Left renal pelvis (tissue), 4 donors: ENCODE results near the gene COL5A1. TPM values are rescaled to one million over a fixed set of nuclear protein-coding genes. Genes with fewer than 3 reads are reported as not detected.
"Not testable (repeated sequence)": the region's sequence is repeated elsewhere in the genome, so short reads cannot be mapped to it uniquely, and the experiment has no call there.

ENCODE experiments used
- DNase-seq, 4 donors: peaks; one replicate each; pipeline ENCODE4 v3.0.0-alpha.2; 2013; ENCODE audit warnings: low read depth in 4 of 4, low spot score in 3 of 4
- polyA plus RNA-seq, 4 donors: library from polyadenylated mRNA; unstranded; fragments of 120-200 nt; gene quantifications; one replicate each; pipeline ENCODE4 v1.2.1, GENCODE V29; 2013; ENCODE audit not compliant: insufficient read length in 4 of 4

Gene COL5A1
- polyA plus RNA-seq, 4 donors, result 90.9 to 424 (median 114) TPM

DNA sequence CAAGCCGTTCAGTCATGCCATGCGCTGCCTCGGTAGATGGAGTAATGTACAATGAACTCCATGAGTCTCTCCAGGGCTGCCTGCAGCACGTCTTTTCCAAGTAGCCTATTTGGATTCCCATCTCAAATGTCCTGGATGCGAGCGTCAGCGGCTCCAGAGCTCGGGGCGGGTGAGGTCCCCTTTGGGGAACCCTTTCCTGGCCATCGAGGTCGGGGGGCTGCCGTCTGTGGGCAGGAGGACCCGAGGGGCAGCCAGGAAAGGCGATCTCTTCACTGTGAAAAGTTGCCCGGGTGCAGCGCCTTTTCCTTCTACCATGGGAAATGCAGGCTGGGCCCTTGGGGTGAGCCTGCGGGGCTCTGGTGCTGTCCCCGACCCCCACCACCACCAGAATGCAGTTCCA is 202.1 kb downstream of the COL5A1 start:
- DNase-seq, result no peak

DNA sequence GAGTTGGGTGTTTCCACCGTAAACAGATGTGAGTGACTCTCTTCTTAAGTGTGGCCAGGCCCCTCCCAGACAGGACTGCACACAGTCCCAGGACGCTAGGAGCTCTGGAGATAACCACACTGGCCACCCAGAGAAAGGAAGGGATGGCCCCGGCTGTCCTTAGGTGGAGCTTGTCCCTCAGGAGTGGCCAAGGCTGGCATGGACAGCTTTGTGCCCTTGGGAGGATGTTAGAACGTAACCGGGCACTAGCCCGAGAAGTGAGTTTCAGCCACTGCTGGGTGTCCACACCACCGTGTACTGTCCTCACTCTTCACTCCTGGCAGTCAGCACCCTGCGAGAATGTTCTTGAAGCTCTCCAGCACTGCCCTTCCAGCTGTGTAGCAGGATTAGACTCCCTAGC is 203.2 kb downstream of the COL5A1 start:
- no peak for DNase-seq

DNA sequence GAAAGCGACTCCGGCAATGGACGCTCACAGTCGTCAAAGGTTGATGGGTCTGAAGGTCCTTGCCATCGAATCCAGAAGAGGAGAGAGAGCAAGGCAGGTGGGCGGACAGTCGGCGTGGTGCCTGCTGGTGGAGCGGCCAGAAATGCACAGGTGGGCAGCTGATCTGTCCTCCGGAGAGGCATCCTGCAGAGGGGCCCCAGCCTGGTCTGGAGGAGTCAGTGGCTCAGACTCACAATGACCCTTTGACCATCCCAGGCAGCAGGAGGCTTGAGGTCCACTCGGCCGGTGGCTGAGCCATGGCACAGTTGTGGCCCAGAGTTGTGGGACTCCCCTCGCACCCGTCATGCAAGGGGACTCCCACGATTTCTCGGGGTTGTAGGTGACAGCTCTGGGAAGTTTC is 204.6 kb downstream of the COL5A1 start:
- no peak for DNase-seq

DNA sequence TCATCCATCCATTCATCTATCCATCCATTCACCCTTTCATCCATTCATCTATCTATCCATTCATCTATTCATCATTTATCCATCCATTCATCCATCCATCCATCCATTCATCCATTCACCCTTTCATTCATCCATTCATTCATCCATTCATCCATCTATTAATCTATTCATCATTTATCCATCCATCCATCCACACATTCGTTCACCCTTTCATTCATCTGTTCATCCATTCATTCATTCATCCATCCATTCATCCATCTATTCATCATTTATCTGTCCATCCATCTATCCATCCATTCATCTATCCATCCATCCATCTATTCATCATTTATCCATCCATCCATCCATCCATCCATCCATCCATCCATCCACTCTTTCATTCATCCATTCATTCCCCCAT is 205.1 kb downstream of the COL5A1 start:
- DNase-seq, result no peak

DNA sequence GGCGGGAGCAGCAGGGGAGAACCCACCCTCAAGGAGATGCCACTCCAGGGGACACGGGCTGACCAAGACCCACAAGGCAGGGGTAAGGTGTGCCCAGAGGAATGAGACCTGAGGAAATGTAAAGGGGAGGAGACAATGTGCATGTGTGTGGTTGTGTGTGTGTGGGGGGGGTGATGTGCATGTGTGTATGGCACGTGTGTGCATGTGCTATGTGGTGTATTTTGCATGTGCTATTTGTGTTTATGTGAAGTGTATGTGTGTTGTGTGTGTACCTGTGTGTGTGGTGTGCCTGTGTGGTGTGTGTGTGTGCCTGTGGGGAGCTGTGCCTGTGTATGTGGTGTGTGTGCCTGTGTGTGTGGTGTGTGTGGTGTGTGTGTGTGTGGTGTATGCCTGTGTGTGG is 205.5 kb downstream of the COL5A1 start:
- no peak for DNase-seq

DNA sequence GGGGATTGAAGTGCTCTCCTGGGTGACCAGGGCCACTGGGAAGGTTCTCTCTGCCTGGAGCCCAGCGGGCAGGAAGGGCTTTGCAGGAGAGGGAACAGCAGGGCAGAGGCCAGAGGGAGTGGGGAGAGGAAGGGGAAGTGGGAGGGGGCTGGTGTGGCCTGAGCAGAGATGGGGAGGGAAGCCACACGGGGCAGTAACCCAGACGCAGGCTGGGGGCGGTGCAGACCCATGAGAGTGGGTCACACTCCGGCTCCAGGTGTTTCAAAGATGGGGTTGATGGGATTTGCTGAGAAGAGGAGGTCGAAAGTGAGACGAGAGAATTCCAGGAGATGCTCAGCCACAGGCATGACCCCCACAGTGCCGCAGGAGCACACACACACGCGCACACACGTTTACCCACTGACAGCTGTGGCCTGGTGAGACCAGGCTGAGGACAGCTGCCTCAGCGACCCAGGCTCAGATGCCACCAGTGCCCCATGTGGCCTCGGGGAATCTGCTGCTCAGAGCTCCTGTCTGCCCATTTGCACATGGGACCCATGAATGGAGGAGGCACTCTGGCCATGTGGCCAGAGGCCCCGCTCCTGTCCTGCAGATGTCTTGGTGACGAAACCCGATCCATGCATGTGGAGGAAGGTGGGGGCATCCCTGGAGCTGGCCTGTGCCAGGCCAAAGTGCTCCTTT is 206.3 kb downstream of the COL5A1 start:
- no peak for DNase-seq

DNA sequence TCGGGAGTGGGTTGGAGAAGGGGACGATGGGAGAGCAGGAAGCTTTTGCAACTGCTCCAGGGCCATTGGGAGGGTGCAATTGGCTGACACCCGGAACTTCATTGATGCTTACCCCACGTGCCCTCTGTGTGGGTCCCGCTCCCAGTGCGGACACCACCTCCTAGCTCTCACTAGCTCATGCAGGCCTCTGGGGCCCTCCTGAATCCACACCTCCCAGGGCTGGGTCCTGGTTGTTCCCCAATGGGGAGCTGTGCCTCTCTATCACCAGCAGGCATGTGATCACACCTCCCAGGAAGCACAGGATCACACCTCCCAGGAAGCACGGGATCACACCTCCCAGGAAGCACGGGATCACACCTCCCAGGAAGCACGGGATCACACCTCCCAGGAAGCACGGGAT is 206.9 kb downstream of the COL5A1 start:
- no peak for DNase-seq

DNA sequence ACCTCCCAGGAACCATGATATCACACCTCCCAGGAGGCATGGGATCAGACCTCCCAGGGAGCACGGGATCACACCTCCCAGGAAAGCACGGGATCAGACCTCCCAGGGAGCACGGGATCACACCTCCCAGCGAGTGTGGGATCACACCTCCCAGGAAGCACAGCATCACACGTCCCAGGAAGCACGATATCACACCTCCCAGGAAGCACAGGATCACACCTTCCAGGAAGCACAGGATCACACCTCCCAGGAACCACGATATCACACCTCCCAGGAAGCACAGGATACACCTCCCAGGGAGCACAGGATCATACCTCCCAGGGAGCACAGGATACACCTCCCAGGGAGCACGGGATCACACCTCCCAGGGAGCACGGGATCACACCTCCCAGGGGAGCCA is 209.0 kb downstream of the COL5A1 start:
- no peak for DNase-seq

DNA sequence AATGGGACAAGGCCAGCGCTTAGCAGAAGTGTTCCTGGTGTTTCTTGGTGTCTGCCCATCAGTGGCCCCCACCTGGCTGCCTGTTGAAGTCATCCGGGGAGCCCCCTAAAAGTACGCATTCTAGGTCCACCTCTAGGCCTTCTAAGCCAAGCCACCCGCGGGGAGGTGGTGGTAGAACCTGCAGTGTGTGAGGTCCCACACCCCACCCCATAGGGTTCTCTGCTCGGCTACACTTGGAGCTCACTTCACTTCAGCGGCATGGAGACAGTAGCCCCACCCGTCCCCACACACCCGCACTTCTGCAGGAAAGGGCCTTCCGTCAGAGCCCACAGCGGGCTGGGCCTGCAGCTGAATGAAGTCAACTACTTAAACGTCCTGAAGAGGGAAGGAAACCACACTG is 209.4 kb downstream of the COL5A1 start:
- DNase-seq, result no peak

DNA sequence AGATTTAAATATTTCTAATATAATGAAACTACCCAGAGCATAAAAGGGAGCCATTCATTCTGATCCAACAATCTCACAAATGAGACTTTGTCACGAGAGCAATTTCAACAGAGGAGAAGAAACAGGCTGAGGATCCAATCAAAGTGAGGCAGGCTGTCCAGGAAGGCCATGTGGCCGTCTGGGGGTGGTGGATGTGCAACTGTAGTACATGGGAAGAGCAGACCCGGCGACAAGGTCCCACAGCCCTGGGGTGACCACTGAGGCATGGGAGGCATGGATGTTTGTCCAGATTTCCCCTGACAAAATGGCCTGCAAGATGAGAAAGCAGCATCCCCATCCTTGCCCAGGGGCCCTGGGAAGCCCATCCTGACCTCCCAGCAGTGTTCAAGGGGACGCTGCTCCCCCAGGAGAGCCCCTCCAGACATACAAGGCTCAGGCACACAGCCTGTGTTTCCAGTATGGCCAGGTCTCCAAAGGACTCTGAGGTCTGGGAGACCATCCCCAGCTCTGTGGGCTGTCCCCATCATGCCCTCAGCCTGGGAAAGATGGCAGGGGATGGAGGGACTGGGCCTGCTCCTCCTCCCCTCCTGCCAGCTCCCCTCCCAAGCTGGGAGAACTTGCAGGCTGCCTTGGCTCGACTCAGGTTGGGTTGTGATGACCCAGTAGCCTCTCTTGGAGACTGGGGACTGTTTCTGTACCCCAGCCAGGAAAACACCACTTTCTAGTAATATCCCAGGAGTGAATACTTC is 211.5 kb downstream of the COL5A1 start:
- no peak for DNase-seq

DNA sequence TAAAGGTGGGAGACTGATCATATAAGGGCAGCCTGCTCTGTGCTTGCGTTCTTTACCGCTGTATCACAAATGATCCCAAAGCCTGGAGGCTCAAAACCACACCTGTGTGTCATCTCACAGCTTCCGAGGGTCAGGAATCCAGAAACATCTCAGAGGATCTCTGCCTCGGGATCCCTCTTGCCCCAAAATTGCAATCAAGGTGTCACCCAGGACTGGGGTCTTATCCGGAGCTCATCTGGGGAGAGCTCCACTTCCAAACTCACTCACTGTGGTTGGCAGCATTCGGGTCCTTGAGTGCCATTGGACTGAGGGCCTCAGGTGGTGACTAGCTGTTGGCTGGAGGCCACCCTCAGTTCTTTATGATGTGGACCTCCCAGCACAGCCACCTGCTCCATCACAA is 212.3 kb downstream of the COL5A1 start:
- DNase-seq, result no peak

DNA sequence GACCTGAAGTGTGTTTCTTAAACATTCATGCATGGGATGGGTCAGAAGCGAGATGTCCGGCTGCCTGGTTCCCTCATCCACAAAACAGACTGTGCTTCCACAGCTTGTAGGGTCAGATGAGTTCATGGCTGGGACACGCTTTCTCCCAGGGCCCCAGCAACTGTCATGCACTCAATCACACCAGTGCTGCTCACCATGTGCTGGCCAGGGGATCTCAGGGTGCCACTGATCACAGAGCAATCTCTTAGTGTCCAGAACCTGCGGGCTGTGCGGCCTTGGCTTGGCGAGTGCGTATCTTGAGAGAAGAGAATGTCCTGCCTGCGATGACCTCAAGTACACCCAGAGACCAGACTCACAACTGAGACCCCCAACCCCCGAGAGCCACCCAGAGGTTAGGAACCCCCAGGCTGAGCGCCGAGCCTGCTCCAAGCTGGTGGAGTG is 213.0 kb downstream of the COL5A1 start:
- no peak for DNase-seq

DNA sequence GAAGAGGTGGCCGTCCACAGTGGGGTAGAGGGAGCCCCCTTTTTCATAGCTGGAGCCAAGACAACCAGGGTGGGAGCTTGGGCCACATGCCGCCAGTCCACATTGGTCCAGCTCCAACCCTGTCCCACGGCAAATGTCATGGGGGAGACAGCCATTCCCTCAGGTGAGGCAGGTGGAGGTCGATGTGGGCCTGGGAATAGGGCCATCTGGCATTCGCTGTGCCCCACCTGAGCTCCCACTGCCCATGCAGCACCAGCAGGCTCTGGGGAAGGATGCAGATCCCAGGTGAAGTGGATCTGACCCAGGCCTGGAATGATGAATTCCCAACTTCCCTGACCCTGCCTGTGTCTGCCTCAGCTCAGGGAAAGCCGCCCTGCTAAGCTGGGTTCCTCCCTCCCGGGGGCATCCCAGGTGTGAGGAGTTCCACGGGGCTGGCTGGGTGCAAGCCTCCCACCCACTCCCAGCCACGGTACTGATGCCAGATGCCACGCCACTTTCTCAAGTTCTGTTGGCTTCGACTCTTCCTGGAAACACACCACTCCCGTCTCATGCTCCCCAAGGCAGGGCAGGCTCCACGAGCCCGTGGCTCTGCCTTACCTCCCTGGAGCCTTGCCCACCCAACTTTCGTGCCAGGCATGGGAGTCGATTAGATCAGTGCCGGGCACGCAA is 213.8 kb downstream of the COL5A1 start:
- no peak for DNase-seq

DNA sequence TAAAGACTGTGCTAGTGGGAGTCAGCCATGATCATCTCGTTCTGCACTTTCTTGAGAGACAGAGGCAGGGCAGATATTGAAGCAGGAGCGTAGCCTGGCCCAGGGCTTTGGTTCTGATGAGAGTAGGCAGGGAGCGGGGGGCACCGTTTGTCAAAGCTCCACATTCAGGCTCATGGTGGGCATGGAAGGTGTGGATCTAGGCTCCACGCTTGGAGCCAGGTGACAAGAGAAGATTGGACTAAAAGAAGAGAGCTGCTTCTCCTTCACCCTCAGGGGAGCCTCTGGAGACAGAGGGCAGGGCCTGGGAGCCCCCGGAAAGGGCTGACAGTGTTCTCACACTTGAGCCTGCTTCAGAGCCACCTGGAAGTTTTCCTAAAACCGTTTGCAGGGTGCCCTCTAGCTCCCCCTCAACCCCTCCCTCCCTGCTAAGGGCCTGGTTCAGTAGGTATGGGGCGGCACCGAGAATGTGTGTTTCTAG is 214.3 kb downstream of the COL5A1 start:
- DNase-seq, result no peak

DNA sequence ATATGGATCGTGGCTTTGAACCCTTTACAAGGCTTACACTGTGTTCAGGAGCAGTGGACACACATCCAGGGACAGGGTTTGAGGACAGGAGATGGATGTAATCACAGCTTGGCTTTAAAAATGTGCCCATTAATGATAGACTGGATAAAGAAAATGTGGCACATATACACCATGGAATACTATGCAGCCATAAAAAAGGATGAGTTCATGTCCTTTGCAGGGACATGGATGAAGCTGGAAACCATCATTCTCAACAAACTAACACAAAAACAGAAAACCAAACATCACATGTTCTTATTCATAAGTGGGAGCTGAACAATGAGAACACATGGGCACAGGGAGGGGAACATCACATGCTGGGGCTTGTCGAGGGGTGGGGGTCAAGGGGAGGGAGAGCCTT is 215.8 kb downstream of the COL5A1 start:
- DNase-seq, result not testable (repeated sequence)

DNA sequence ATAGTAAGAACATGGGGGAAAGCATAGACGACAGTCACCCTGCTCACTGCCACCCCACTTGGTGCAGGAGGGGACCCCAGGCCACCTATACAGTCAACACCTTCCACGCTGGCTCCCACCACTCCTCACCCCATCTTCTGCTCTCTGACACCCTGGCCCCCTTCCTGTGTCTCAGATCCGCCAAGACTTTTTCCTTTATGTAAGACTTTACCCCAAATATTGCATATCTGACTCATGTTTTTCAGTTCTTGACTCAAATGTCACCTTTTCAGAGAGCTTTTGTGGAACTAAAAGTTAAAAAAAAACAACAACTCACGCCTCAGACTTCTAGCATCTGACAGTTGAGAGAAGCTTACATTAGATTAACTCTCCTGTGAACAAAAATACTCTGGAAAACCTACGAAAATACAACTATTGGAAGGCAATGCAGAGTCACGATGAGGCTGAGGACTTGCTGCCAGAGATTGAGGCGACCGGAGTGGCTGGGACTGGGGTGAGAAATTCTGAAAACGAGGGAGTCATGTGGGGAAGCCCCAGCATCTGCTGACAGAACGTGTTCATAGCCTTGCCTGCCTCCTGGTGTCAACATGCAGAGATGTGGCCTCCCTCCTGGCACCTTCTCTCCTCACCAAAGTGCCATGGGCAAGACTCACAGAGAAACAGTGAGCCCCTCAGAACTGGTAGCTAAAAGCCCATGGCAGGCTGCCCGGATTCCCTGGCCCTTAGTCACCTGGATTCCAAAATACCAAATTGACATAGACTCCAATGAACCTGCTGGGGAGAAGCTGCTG is 216.6 kb downstream of the COL5A1 start:
- no peak for DNase-seq

DNA sequence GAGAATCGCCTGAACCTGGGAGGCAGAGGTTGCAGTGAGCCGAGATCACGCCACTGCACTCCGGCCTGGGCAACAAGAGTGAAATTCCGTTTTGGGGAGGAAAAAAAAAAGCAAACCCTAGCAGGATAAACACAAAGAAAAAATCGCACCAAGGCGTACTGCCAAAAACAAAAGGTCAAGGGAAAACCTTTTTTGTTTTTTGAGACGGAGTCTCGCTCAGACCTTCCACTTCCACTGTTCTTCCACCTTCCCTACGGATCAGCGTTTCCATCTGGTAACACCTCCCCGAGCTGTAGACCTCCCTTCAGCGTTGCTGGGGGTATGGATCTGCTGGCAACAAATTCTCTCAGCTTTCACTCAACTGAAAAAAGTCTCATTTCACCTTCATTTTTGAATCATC is 218.9 kb downstream of the COL5A1 start:
- no peak for DNase-seq

DNA sequence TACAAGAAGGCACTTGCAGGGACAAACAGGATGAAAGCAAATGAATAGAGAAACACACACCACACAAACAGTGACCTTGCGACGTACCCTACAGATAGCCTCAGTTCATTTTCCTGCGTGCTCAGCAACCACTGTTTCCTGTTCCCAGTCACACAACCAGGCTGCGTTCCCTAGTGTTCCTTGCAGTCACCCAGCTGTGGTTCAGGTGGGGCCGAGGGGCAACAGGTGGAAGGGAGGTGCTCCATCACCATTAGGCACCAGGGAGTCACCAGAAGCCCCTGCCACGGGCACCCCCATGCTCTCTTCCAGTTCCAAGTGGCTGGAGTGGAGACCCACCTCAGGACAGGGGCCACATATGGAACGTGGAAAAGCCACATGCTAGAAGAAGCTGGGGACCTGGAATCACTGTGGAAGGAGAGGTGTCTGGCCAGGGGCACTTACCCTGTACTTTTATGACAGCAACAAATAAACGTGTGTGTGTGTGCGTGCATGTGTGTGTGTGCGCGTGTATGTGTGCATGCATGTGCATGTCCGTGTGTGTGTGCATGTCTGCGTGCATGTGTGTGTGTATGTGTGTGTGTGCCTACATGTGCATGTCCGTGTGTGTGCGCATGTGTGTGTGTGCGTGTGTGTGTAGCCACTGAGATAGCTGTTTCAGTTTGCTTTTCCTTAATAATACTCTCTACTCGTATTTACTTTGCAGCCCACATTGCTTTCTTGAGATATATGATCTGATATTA is 220.2 kb downstream of the COL5A1 start:
- no peak for DNase-seq

DNA sequence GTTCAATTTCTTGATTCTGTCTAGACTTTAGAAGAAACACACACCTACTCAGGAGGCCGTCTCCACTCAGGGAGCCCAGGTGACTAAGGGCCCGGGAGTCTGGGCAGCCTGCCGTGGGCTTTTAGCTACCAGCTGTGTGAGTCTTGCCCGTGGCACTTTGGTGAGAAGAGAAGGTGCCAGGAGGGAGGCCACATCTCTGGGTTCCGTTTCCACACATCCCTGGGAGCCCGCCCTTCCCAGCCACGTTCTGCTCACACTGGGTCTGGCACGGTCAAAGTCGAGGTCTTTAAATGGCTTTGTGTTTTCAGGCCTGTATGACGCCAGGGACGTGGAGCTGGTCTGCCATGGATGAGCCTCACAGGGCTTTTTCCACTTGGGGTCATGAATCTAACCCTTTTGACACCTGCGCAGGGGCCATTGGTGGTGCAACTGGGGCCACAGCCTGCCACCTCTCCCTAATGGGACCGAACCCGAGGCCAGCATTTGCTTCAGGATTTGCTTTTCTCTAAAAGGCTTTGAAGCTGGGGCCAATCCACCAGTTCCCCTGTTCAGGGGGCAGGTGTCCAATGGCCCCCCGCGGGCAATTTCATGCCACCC is 221.8 kb downstream of the COL5A1 start:
- DNase-seq, result no peak
